Activated CD8-positive, alpha-beta T cell treated with anti-CD3 and anti-CD28 coated beads, Interleukin-2, amount 10 ng/mL, durations not matched to agents 7 days and 5 days (primary cell): ENCODE results near the gene SRSF2. TPM values are rescaled to one million over a fixed set of nuclear protein-coding genes. Genes with fewer than 3 reads are reported as not detected.

Experiments used
- ATAC-seq: fragments of 150-1000 bp; cut with Tn5 transposase; one replicate; pipeline ENCODE4 v1.10.0; 2021; ENCODE audit warnings: moderate library complexity
- CTCF ChIA-PET: fragments of 350-600 bp; sonication (Branson Sonifier 250); formaldehyde crosslinking; loops from one replicate; lab custom pipeline; 2021; ENCODE audit warnings: antibody characterized with exemption; lab: Charles Lee
- POLR2A ChIA-PET: fragments of 350-600 bp; sonication (Branson Sonifier 250); formaldehyde crosslinking; loops from one replicate; lab custom pipeline; 2021; ENCODE audit warnings: antibody characterized with exemption; lab: Charles Lee
- DNase-seq: peaks from one replicate; pipeline ENCODE4 v3.0.0-alpha.2; 2020
- H3K27ac Mint-ChIP-seq: one replicate; pipeline ENCODE4 v1.8.0; 2021; ENCODE audit warnings: mild to moderate bottlenecking, mixed read lengths
- H3K27me3 Mint-ChIP-seq: one replicate; pipeline ENCODE4 v1.8.0; 2021; ENCODE audit warnings: low read depth, mixed read lengths
- H3K36me3 Mint-ChIP-seq: one replicate; pipeline ENCODE4 v1.8.0; 2021; ENCODE audit warnings: low read depth, mixed read lengths
- H3K4me1 Mint-ChIP-seq: one replicate; pipeline ENCODE4 v1.8.0; 2021; ENCODE audit warnings: low read depth, mixed read lengths
- H3K4me3 Mint-ChIP-seq: one replicate; pipeline ENCODE4 v1.8.0; 2021; ENCODE audit warnings: mild to moderate bottlenecking, mixed read lengths
- H3K9me3 Mint-ChIP-seq: one replicate; pipeline ENCODE4 v1.8.0; 2022; ENCODE audit warnings: mixed read lengths; ENCODE audit not compliant: insufficient read depth
- microRNA-seq: library from miRNA; unstranded; fragments of <30 nt; microRNA quantifications from one replicate; pipeline ENCODE4 v1.2.0, GENCODE V29; 2022
- total RNA-seq, 2 experiments: library from RNA; stranded (reverse); gene quantifications; one replicate each; pipeline ENCODE4 v1.2.3, GENCODE V29; 2021

Gene SRSF2
- total RNA-seq, 2 experiments from 2014 or later = 420 to 444 TPM

GRCh38 chr17:76687298-76688164 is 49.6 kb downstream of the SRSF2 start:
- Mint-ChIP-seq H3K9me3 (no peaks in the 10 kb centered on the region), H3K27ac (no peak overlapping the region), H3K36me3 (no peaks in the 10 kb centered on the region), H3K4me3 (no peak overlapping the region), H3K4me1 (no peaks in the 10 kb centered on the region), H3K27me3 (peaks cover 2% of the 10 kb centered on the region)
- DNase-seq = no peak
- CTCF ChIA-PET = no interaction called here
- POLR2A ChIA-PET = interaction anchor here (0.6 kb wide), 1 partner anchor 331 kb away, joined by 3 read pairs; no protein-coding TSS in a partner anchor
- ATAC-seq = no peak

GRCh38 chr17:76686538-76687297 is 50.4 kb downstream of the SRSF2 start:
- peaks cover 2% of the 10 kb centered on the region for H3K27me3 Mint-ChIP-seq
- no peaks in the 10 kb centered on the region for H3K9me3 Mint-ChIP-seq
- no peak for ATAC-seq
- ChIA-PET POLR2A (interaction anchor here (0.6 kb wide), 1 partner anchor 330 kb away, joined by 3 read pairs; no protein-coding TSS in a partner anchor), CTCF (interaction anchor here (0.7 kb wide), 1 partner anchor 9 kb away, joined by 3 read pairs; no protein-coding TSS in a partner anchor)
- H3K27ac Mint-ChIP-seq = no peak overlapping the region
- no peak for DNase-seq
- H3K36me3 Mint-ChIP-seq = no peaks in the 10 kb centered on the region
- H3K4me3 Mint-ChIP-seq = no peak overlapping the region
- peaks cover 3% of the 10 kb centered on the region for H3K4me1 Mint-ChIP-seq

GRCh38 chr17:76685846-76686245 is 51.3 kb downstream of the SRSF2 start:
- no peak for ATAC-seq
- Mint-ChIP-seq H3K27me3 (peaks cover 4% of the 10 kb centered on the region), H3K27ac (no peak overlapping the region), H3K4me1 (peaks cover 10% of the 10 kb centered on the region), H3K4me3 (no peak overlapping the region), H3K9me3 (no peaks in the 10 kb centered on the region), H3K36me3 (no peaks in the 10 kb centered on the region)
- POLR2A ChIA-PET = no interaction called here
- CTCF ChIA-PET = interaction anchor here (0.7 to 1.4 kb wide), 2 partner anchors 9 to 128 kb away, joined by 3 to 4 read pairs; no protein-coding TSS in a partner anchor
- DNase-seq = no peak

GRCh38 chr17:76685366-76685765 is 51.8 kb downstream of the SRSF2 start:
- CTCF ChIA-PET = interaction anchor here (0.9 to 1.4 kb wide), 3 partner anchors 28 to 162 kb away, joined by 3 to 4 read pairs (median 4); no protein-coding TSS in a partner anchor
- no peak overlapping the region for H3K4me3 Mint-ChIP-seq
- DNase-seq = no peak
- peaks cover 4% of the 10 kb centered on the region for H3K27me3 Mint-ChIP-seq
- no peaks in the 10 kb centered on the region for H3K36me3 Mint-ChIP-seq
- H3K27ac Mint-ChIP-seq = no peak overlapping the region
- no peak for ATAC-seq
- POLR2A ChIA-PET = no interaction called here
- peaks cover 10% of the 10 kb centered on the region for H3K4me1 Mint-ChIP-seq
- H3K9me3 Mint-ChIP-seq = no peaks in the 10 kb centered on the region

GRCh38 chr17:76684756-76685155 is 52.4 kb downstream of the SRSF2 start:
- H3K4me3 Mint-ChIP-seq = no peak overlapping the region
- no peak for ATAC-seq
- CTCF ChIA-PET = interaction anchor here (0.9 to 1.5 kb wide), 4 partner anchors 29 to 161 kb away, joined by 3 to 8 read pairs (median 4); no protein-coding TSS in a partner anchor
- H3K9me3 Mint-ChIP-seq = no peaks in the 10 kb centered on the region
- peaks cover 10% of the 10 kb centered on the region for H3K4me1 Mint-ChIP-seq
- POLR2A ChIA-PET = no interaction called here
- H3K27me3 Mint-ChIP-seq = peaks cover 2% of the 10 kb centered on the region
- no peak overlapping the region for H3K27ac Mint-ChIP-seq
- no peaks in the 10 kb centered on the region for H3K36me3 Mint-ChIP-seq
- no peak for DNase-seq

Small RNA genes lying within 50 kb of the gene (microRNA-seq; reads per million reads assigned to microRNA genes)
- 4.0 reads per million for gene MIR636

Other genes starting within 250 kb of the SRSF2 start
- gene RHBDF2, start 235.9 kb downstream of the SRSF2 start, total RNA-seq = 10 to 100 TPM; 51.4 to 52.1 TPM
- gene CYGB, start 199.6 kb downstream of the SRSF2 start, total RNA-seq = under 1 TPM in 1 of 2 experiments, not detected in 1; 0.40 TPM
- not detected for gene PRCD, start 197.3 kb downstream of the SRSF2 start, total RNA-seq
- not detected for gene ST6GALNAC2, start 151.5 kb downstream of the SRSF2 start, total RNA-seq
- not detected for gene ST6GALNAC1, start 93.6 kb downstream of the SRSF2 start, total RNA-seq
- gene MXRA7, start 26.4 kb downstream of the SRSF2 start, total RNA-seq = 10 to 100 TPM; 12.4 to 13.3 TPM
- gene JMJD6, start 10.7 kb downstream of the SRSF2 start, total RNA-seq = 10 to 100 TPM; 59.3 to 61.2 TPM
- gene METTL23, start 10.5 kb downstream of the SRSF2 start, total RNA-seq = 10 to 100 TPM; 39.6 to 44.7 TPM
- gene MFSD11, start 788 bp upstream of the SRSF2 start, total RNA-seq = 10 to 100 TPM; 22.1 to 22.8 TPM
- under 1 TPM in 1 of 2 experiments, not detected in 1; 0.26 TPM for gene MGAT5B, start 131.1 kb upstream of the SRSF2 start, total RNA-seq